Muscle of arm (tissue), 12 donors: ENCODE data around the gene MGP. TPM values are rescaled to one million over a fixed set of nuclear protein-coding genes. Genes with fewer than 3 reads are reported as not detected.

Experiments used
- DNase-seq: peaks from one replicate; pipeline ENCODE4 v3.0.0-alpha.2; 2013
- polyA plus RNA-seq, 12 donors: library from polyadenylated mRNA; unstranded; fragments of 120-200 nt; gene quantifications; one replicate each; pipeline ENCODE4 v1.2.1, GENCODE V29; 2013; ENCODE audit not compliant: insufficient read length in 12 of 12

Gene MGP
- polyA plus RNA-seq, 12 donors: 117 to 441 (median 236) TPM; not detected in 1

- DNase-seq: no peak
Measured at GRCh38 chr12:14871886-14872285, 13.8 kb downstream of the MGP start.

GRCh38 chr12:14871247-14871646, 14.4 kb downstream of the MGP start:
- no peak for DNase-seq

GRCh38 chr12:14868916-14869506, 16.6 kb downstream of the MGP start:
- no peak for DNase-seq

GRCh38 chr12:14860490-14860889, 25.2 kb downstream of the MGP start:
- DNase-seq: no peak

- DNase-seq: no peak
Measured at GRCh38 chr12:14858513-14858912, 27.1 kb downstream of the MGP start.

GRCh38 chr12:14854586-14855183, 31.0 kb downstream of the MGP start:
- DNase-seq: no peak

GRCh38 chr12:14853961-14854360, 31.7 kb downstream of the MGP start:
- DNase-seq: peak; percentile 74

- no peak for DNase-seq
Measured at GRCh38 chr12:14852880-14853279, 32.8 kb downstream of the MGP start.

- DNase-seq: no peak
Measured at GRCh38 chr12:14850929-14851663, 34.6 kb downstream of the MGP start.

- DNase-seq: peak; percentile 84
Measured at GRCh38 chr12:14849661-14850060, 36.0 kb downstream of the MGP start.

- no peak for DNase-seq
Measured at GRCh38 chr12:14846876-14847580, 38.6 kb downstream of the MGP start.

GRCh38 chr12:14846042-14846587, 39.5 kb downstream of the MGP start:
- no peak for DNase-seq

- peak; percentile 67 for DNase-seq
Measured at GRCh38 chr12:14845350-14845750, 40.3 kb downstream of the MGP start.

- DNase-seq: no peak
Measured at GRCh38 chr12:14844401-14844800, 41.3 kb downstream of the MGP start.

- DNase-seq: no peak
Measured at GRCh38 chr12:14843425-14843887, 42.2 kb downstream of the MGP start, which contains the start of gene ART4. Gene ART4, minus strand, starts transcription at chr12:14843526. Its CDS starts 413 bp downstream, at chr12:14843113.

GRCh38 chr12:14842315-14842714, 43.3 kb downstream of the MGP start:
- no peak for DNase-seq

GRCh38 chr12:14841761-14842160, 43.9 kb downstream of the MGP start:
- DNase-seq: no peak

- no peak for DNase-seq
Measured at GRCh38 chr12:14840616-14841015, 45.0 kb downstream of the MGP start.

- DNase-seq: no peak
Measured at GRCh38 chr12:14839262-14839661, 46.4 kb downstream of the MGP start.

- DNase-seq: no peak
Measured at GRCh38 chr12:14836336-14837210, 49.1 kb downstream of the MGP start.

GRCh38 chr12:14834509-14834908, 51.1 kb downstream of the MGP start:
- no peak for DNase-seq
